H1 (cell line): ENCODE data around the gene ADARB2. TPM values are rescaled to one million over a fixed set of nuclear protein-coding genes. Genes with fewer than 3 reads are reported as not detected.
A peak's percentile ranks its signal among the peaks of the same experiment; 100 is the strongest.

Experiments
- CTCF ChIA-PET: fragments of 300-600 bp; sonication (Branson Sonifier 250); formaldehyde crosslinking; loops from one replicate; lab custom pipeline; 2021; ENCODE audit not compliant: partially characterized antibody; lab: Charles Lee
- POLR2A ChIA-PET: fragments of 300-600 bp; sonication (Branson Sonifier 250); formaldehyde crosslinking; loops from one replicate; lab custom pipeline; 2021; ENCODE audit warnings: inconsistent platforms; ENCODE audit not compliant: partially characterized antibody; lab: Charles Lee
- DNase-seq, 2 experiments: peaks; one replicate each; pipeline versions ENCODE4 v3.0.0 to v3.0.0-alpha.2; 2010 to 2022; ENCODE audit warnings: low spot score in 2 of 2, low read depth in 1 of 2, mixed read lengths in 1 of 2
- FAIRE-seq: peaks from 2 replicates; lab custom pipeline; 2011; peaks lifted over from hg19 to GRCh38; lab: Jason Lieb, UNC
- H2AFZ ChIP-seq: 2 replicates; pipeline ENCODE4 v1.8.1; 2012; ENCODE audit warnings: low read length, inconsistent platforms
- H2AK5ac ChIP-seq: 2 replicates; pipeline ENCODE4 v1.6.1; 2013; ENCODE audit warnings: low read depth, low read length
- H2BK120ac ChIP-seq: replicated peaks from 2 replicates; pipeline ENCODE3; 2013; ENCODE audit warnings: low read depth, low read length, inconsistent platforms
- H2BK12ac ChIP-seq: 2 replicates; pipeline ENCODE4 v1.6.1; 2013; ENCODE audit warnings: low read depth, low read length
- H2BK15ac ChIP-seq: 2 replicates; pipeline ENCODE4 v1.6.1; 2013; ENCODE audit warnings: low read length
- H2BK20ac ChIP-seq: 2 replicates; pipeline ENCODE4 v1.6.1; 2013; ENCODE audit warnings: low read length
- H2BK5ac ChIP-seq: 2 replicates; pipeline ENCODE4 v1.6.1; 2013; ENCODE audit warnings: low read depth, low read length
- H3K14ac ChIP-seq: 2 replicates; pipeline ENCODE4 v1.6.1; 2013; ENCODE audit warnings: inconsistent platforms; ENCODE audit not compliant: insufficient read length
- H3K18ac ChIP-seq: 2 replicates; pipeline ENCODE4 v1.6.1; 2013; ENCODE audit warnings: low read length; ENCODE audit errors: extremely low read depth
- H3K23ac ChIP-seq: 2 replicates; pipeline ENCODE4 v1.6.1; 2013; ENCODE audit warnings: inconsistent platforms; ENCODE audit not compliant: insufficient read length
- H3K23me2 ChIP-seq: 2 replicates; pipeline ENCODE4 v1.6.1; 2013; ENCODE audit warnings: low read depth, low read length
- H3K27ac ChIP-seq: 2 replicates; pipeline ENCODE4 v1.6.1; 2011; ENCODE audit warnings: low read depth, low read length, inconsistent platforms
- H3K27me3 ChIP-seq, 4 experiments: replicated peaks in 1 of 4; 1 replicate in 1 of 4; 2 replicates in 3 of 4; pipeline versions ENCODE4 v1.6.1 to v1.8.1; 2011 to 2013; ENCODE audit warnings: low read length in 3 of 4, mild to moderate bottlenecking in 3 of 4, inconsistent platforms in 2 of 4, mixed read lengths in 2 of 4, moderate library complexity in 1 of 4; ENCODE audit not compliant: control insufficient read depth in 3 of 4, insufficient read depth in 3 of 4; ENCODE audit errors: extremely low read depth in 1 of 4
- H3K36me3 ChIP-seq, 4 experiments: 2 replicates each; pipeline versions ENCODE4 v1.6.1 to v1.8.1; 2011 to 2013; ENCODE audit warnings: mild to moderate bottlenecking in 4 of 4, low read length in 3 of 4, moderate library complexity in 2 of 4, control low read depth in 1 of 4, inconsistent platforms in 1 of 4; ENCODE audit not compliant: insufficient read depth in 4 of 4, control insufficient read depth in 2 of 4
- H3K4ac ChIP-seq: replicated peaks from 2 replicates; pipeline ENCODE3; 2013; ENCODE audit warnings: low read length, low read depth, mixed read lengths, inconsistent platforms; ENCODE audit not compliant: insufficient read length
- H3K4me1 ChIP-seq, 4 experiments: replicated peaks in 1 of 4; 1 replicate in 1 of 4; 2 replicates in 3 of 4; pipeline versions ENCODE4 v1.6.1 to v1.8.1; 2011 to 2013; ENCODE audit warnings: low read length in 3 of 4, inconsistent platforms in 2 of 4, mixed read lengths in 1 of 4; ENCODE audit not compliant: insufficient read depth in 4 of 4, control insufficient read depth in 3 of 4
- H3K4me2 ChIP-seq, 2 experiments: 2 replicates each; pipeline versions ENCODE4 v1.6.1 to v1.8.1; 2011 to 2013; ENCODE audit warnings: low read depth in 2 of 2, low read length in 2 of 2, control low read depth in 1 of 2, inconsistent platforms in 1 of 2, mild to moderate bottlenecking in 1 of 2; ENCODE audit not compliant: insufficient read depth in 1 of 2
- H3K4me3 ChIP-seq, 4 experiments: fragments of 200-600, 300-600 bp in 1 of 4; sonication (generic), shearing (Covaris generic), sonication (Bioruptor Twin) in 1 of 4; 2 replicates each; pipeline versions ENCODE4 v1.5.1 to v1.8.1; 2011 to 2016; ENCODE audit warnings: low read length in 4 of 4, low read depth in 3 of 4, control low read depth in 2 of 4, inconsistent platforms in 2 of 4, mild to moderate bottlenecking in 2 of 4, mixed read lengths in 1 of 4, moderate library complexity in 1 of 4; ENCODE audit not compliant: insufficient read depth in 2 of 4; ENCODE audit errors: extremely low read depth in 1 of 4
- H3K56ac ChIP-seq: replicated peaks from 2 replicates; pipeline ENCODE3; 2013; ENCODE audit warnings: low read depth, mild to moderate bottlenecking, mixed read lengths, low read length, inconsistent platforms; ENCODE audit not compliant: insufficient read length
- H3K79me1 ChIP-seq: 2 replicates; pipeline ENCODE4 v1.6.1; 2013; ENCODE audit warnings: low read depth, low read length, control low read depth
- H3K79me2 ChIP-seq, 2 experiments: 2 replicates each; pipeline versions ENCODE4 v1.6.1 to v1.8.1; 2012 to 2013; ENCODE audit warnings: low read length in 2 of 2, mild to moderate bottlenecking in 2 of 2, inconsistent platforms in 1 of 2; ENCODE audit not compliant: insufficient read depth in 2 of 2, control insufficient read depth in 1 of 2
- H3K9ac ChIP-seq, 4 experiments: replicated peaks in 1 of 4; 1 replicate in 1 of 4; 2 replicates in 3 of 4; pipeline versions ENCODE4 v1.6.1 to v1.8.1; 2011 to 2013; ENCODE audit warnings: low read depth in 3 of 4, low read length in 3 of 4, control low read depth in 2 of 4, mild to moderate bottlenecking in 2 of 4, moderate library complexity in 2 of 4, inconsistent platforms in 1 of 4; ENCODE audit errors: extremely low read depth in 1 of 4
- H3K9me3 ChIP-seq, 2 experiments: 2 replicates each; pipeline versions ENCODE4 v1.6.1 to v1.8.1; 2012 to 2013; ENCODE audit warnings: mild to moderate bottlenecking in 2 of 2, moderate library complexity in 2 of 2, control low read depth in 1 of 2, inconsistent platforms in 1 of 2, low read depth in 1 of 2, low read length in 1 of 2, mixed read lengths in 1 of 2; ENCODE audit not compliant: insufficient read depth in 2 of 2
- H4K20me1 ChIP-seq, 2 experiments: replicated peaks in 1 of 2; 2 replicates each; pipeline versions ENCODE3 to v1.8.1; 2011 to 2013; ENCODE audit warnings: inconsistent platforms in 2 of 2, low read length in 2 of 2, mild to moderate bottlenecking in 1 of 2; ENCODE audit not compliant: insufficient read depth in 2 of 2, control insufficient read depth in 1 of 2
- H4K5ac ChIP-seq: 2 replicates; pipeline ENCODE4 v1.6.1; 2013; ENCODE audit warnings: low read length, low read depth, mixed read lengths, inconsistent platforms; ENCODE audit not compliant: insufficient read length
- H4K8ac ChIP-seq: 2 replicates; pipeline ENCODE4 v1.8.0; 2013; ENCODE audit warnings: mild to moderate bottlenecking, moderate library complexity, low read length, inconsistent platforms; ENCODE audit not compliant: insufficient read depth; ENCODE audit errors: extremely low read depth
- H4K91ac ChIP-seq: replicated peaks from 2 replicates; pipeline ENCODE3; 2013; ENCODE audit warnings: low read length, mixed read lengths, inconsistent platforms; ENCODE audit not compliant: insufficient read length
- EZH2 ChIP-seq: fragments of 200-600 bp; sonication (generic); IDR thresholded peaks from 2 replicates; pipeline ENCODE4 v1.7.1; 2012; ENCODE audit warnings: low read depth, mild to moderate bottlenecking, moderate library complexity, low read length, inconsistent platforms; ENCODE audit not compliant: severe bottlenecking
- HDAC6 ChIP-seq: IDR thresholded peaks from one replicate; pipeline ENCODE4 v1.7.1; 2012; ENCODE audit warnings: low read depth, mild to moderate bottlenecking, inconsistent platforms, low read length, moderate library complexity
- JUND ChIP-seq: IDR thresholded peaks from 2 replicates; pipeline ENCODE4 v1.6.1; 2011; ENCODE audit warnings: mild to moderate bottlenecking, improper control_type of control experiment, low read length
- RAD21 ChIP-seq, 2 experiments: IDR thresholded peaks in 1 of 2; conservative IDR thresholded peaks in 1 of 2; 2 replicates each; pipeline ENCODE4 v1.6.1; 2011; ENCODE audit warnings: low read depth in 2 of 2, low read length in 2 of 2, improper control_type of control experiment in 1 of 2, inconsistent platforms in 1 of 2, mild to moderate bottlenecking in 1 of 2, moderate library complexity in 1 of 2
- WGBS, 2 experiments: shearing (Covaris generic) in 1 of 2; methylation state at CpG; one replicate each; pipeline versions ENCODE4 v1.1.6 to v1.1.7; 2013 to 2015; ENCODE audit warnings: low lambda C conversion rate in 2 of 2, mixed read lengths in 2 of 2, inconsistent platforms in 1 of 2, low coverage in 1 of 2, missing lambda C conversion rate in 1 of 2; ENCODE audit not compliant: insufficient replicate concordance in 2 of 2, insufficient coverage in 1 of 2, insufficient read length in 1 of 2; ENCODE audit errors: extremely low coverage in 1 of 2, missing lambda C conversion rate in 1 of 2; 5-methylcytosine and 5-hydroxymethylcytosine counted together
- polyA plus RNA-seq, 7 experiments: library from polyadenylated mRNA; depleted of rRNA in 3 of 7; stranded (reverse) in 5 of 7; unstranded in 2 of 7; fragments of >200 nt in 5 of 7; fragments of 200-250 nt in 2 of 7; gene quantifications; 1 replicate in 5 of 7; 2 replicates in 1 of 7; 4 replicates in 1 of 7; pipeline versions ENCODE4 v1.2.1 to v1.2.3, GENCODE V29; 2011 to 2013; ENCODE audit warnings: missing spikeins in 2 of 7, mixed read lengths in 2 of 7
- total RNA-seq: library from RNA; stranded (reverse); fragmentation: NEBNext Ultra II Directional; extraction: Animal tissue kit (Norgen Biotek cat#: 25700); gene quantifications from 2 replicates; pipeline ENCODE4 v1.2.1, GENCODE V29; 2021
- TF ChIP-seq, protein P1 (sequence below): IDR thresholded peaks from 2 replicates; pipeline ENCODE4 v1.6.1; 2012; ENCODE audit warnings: inconsistent platforms
- TF ChIP-seq, protein P2 (sequence below), 3 experiments: IDR thresholded peaks; 1 replicate in 2 of 3; 2 replicates in 1 of 3; pipeline versions ENCODE4 v1.5.1 to v1.6.1; 2011; ENCODE audit warnings: low read length in 3 of 3, mild to moderate bottlenecking in 3 of 3, inconsistent platforms in 2 of 3, low read depth in 1 of 3, moderate library complexity in 1 of 3; ENCODE audit not compliant: insufficient read depth in 1 of 3; ENCODE audit errors: control extremely low read depth in 1 of 3

ADARB2 gene
- total and polyA plus RNA-seq, 2 of the 8 experiments (the other 6 are each of a cell fraction or from before 2014, with no cell fraction given): 2.2 to 2.8 TPM

DNA sequence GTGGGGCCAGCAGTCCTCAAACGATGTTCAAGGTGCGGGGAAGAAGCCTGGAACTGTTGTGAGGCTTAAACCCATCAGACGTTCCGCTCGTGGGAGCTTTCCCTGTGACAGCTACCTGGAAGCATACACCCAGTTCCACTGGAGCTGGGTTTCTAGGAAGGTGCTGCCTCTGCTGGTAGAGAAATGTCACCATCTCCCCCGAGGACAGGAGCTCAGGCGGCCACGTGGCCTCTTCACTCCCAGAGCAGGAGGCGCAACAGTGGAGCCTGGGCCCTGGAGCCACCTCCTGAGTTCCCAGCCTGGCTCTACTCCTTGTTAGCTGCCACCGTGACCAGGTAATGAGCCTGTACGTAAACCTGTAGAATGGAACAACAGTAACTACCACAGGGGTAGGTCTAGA lies 156.1 kb downstream of the ADARB2 start:
- no peak overlapping the region for H4K8ac ChIP-seq
- H2AFZ ChIP-seq: no peak overlapping the region
- no peak overlapping the region for H3K9ac ChIP-seq
- no peak for FAIRE-seq
- no peak overlapping the region for H2BK5ac ChIP-seq
- DNase-seq: no peak
- H2AK5ac ChIP-seq: no peak overlapping the region
- WGBS, 2 experiments: 82% methylated on average over 11 of the region's 11 CpGs; no CpG with 5 or more reads in 1 of the 2 experiments
- H3K14ac ChIP-seq: no peak overlapping the region
- peak overlapping the region; percentile 16; the same call in 1 of the 2 replicates for H2BK15ac ChIP-seq
- no peak overlapping the region for H3K18ac ChIP-seq
- no peak overlapping the region for H4K91ac ChIP-seq
- H3K56ac ChIP-seq: no peak overlapping the region
- TF ChIP-seq EZH2 (no peak), JUND (no peak), HDAC6 (no peak), RAD21 (IDR thresholded peaks at IDR 0.05 in 1 of 2, conservative IDR thresholded peaks at IDR 0.05 in 1 of 2; ENCODE audit: low read depth in 2 of 2, low read length in 2 of 2) (peak; percentile 55 to 67)
- TF ChIP-seq, protein P1, sequence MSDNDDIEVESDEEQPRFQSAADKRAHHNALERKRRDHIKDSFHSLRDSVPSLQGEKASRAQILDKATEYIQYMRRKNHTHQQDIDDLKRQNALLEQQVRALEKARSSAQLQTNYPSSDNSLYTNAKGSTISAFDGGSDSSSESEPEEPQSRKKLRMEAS: peak; percentile 70
- TF ChIP-seq, protein P2, sequence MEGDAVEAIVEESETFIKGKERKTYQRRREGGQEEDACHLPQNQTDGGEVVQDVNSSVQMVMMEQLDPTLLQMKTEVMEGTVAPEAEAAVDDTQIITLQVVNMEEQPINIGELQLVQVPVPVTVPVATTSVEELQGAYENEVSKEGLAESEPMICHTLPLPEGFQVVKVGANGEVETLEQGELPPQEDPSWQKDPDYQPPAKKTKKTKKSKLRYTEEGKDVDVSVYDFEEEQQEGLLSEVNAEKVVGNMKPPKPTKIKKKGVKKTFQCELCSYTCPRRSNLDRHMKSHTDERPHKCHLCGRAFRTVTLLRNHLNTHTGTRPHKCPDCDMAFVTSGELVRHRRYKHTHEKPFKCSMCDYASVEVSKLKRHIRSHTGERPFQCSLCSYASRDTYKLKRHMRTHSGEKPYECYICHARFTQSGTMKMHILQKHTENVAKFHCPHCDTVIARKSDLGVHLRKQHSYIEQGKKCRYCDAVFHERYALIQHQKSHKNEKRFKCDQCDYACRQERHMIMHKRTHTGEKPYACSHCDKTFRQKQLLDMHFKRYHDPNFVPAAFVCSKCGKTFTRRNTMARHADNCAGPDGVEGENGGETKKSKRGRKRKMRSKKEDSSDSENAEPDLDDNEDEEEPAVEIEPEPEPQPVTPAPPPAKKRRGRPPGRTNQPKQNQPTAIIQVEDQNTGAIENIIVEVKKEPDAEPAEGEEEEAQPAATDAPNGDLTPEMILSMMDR (IDR thresholded peaks at IDR 0.05; ENCODE audit: control extremely low read depth in 1 of 3, insufficient read depth in 1 of 3, low read depth in 1 of 3, low read length in 3 of 3): peak; percentile 39 to 62 (median 43); a peak in 3 of 4 replicates
- no peak overlapping the region for H3K27ac ChIP-seq
- H4K5ac ChIP-seq: no peak overlapping the region
- no peaks in the 10 kb centered on the region for H3K79me1 ChIP-seq
- no peaks in the 10 kb centered on the region for H3K9me3 ChIP-seq
- H2BK120ac ChIP-seq: no peak overlapping the region
- no peak overlapping the region for H2BK20ac ChIP-seq
- no peaks in the 10 kb centered on the region for H3K23me2 ChIP-seq
- H3K4me2 ChIP-seq: no peak overlapping the region
- H3K27me3 ChIP-seq: no peaks in the 10 kb centered on the region
- H3K79me2 ChIP-seq: no peaks in the 10 kb centered on the region
- ChIA-PET POLR2A (no interaction called here), CTCF (interaction anchor here (0.7 to 1.9 kb wide), 11 partner anchors 8 to 495 kb away, joined by 3 to 5 read pairs (median 4); no protein-coding TSS in a partner anchor)
- no peak overlapping the region for H3K4me3 ChIP-seq
- H2BK12ac ChIP-seq: no peak overlapping the region
- peaks cover 0 to 2% of the 10 kb centered on the region in 2 experiments for H4K20me1 ChIP-seq
- 0 out of 7 replicates have a peak, but pooled peaks cover 0 to 2% (median 0%) of the 10 kb centered on the region in 4 experiments for H3K4me1 ChIP-seq
- H3K4ac ChIP-seq: no peak overlapping the region
- H3K23ac ChIP-seq: no peak overlapping the region
- no peaks in the 10 kb centered on the region for H3K36me3 ChIP-seq
